ENCODE data around the gene KLHDC7B. TPM values are rescaled to one million over a fixed set of nuclear protein-coding genes. Genes with fewer than 3 reads are reported as not detected.

Gene KLHDC7B
- total and polyA plus RNA-seq, 4 donors = 0.29 to 0.63 TPM; not detected in 2

DNA sequence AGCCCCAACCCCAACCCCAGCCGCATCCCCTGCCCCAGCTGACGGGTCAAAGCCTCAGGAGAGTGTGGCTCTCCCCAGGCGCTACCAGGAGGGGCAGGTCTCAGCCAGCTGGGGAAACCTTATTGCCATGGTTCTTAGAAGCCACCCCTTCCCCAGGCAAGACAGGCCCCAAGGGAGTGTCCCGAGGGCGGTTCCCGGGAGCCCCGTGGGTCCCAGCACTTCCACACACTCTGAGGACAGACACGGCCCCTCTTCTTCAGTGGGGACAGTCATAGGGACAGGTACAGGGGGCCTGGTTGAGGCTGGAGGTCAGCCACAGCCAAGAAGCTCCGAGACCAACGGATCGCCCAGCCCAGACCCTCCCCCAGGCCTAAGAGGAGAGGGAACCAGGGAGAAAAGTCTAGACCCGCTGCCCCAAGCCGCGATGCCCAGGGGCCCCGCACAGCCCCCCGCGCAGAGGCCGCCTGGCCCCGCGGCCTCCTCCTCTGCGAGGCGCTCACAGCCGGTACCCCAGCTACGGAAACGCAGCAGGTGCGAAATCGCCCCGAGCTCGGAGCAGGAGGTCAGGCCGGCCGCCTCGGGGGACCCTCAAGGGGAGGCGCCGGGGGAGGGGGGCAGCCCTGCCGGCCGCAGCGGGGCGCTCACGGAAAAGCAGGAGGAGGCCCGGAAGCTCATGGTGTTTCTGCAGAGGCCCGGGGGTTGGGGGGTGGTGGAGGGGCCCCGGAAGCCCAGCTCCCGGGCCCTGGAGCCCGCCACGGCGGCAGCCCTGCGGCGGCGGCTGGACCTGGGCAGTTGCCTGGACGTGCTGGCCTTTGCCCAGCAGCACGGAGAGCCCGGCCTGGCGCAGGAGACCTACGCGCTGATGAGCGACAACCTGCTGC, 2.6 kb downstream of the KLHDC7B start:
- 4 to 8% methylated on average over 44 to 56 of the region's 56 CpGs for WGBS, 2 donors
- DNase-seq (peak in 1 of 2 donors; percentile 52), ATAC-seq (ENCODE audit: low FRiP score) (no peak)
- H3K27me3 ChIP-seq (ENCODE audit: control insufficient read depth in 1 of 2, insufficient read depth in 2 of 2, low read length in 1 of 2) = no peaks in the 10 kb centered on the region
- H3K36me3 ChIP-seq (ENCODE audit: control insufficient read depth in 1 of 2, insufficient read depth in 2 of 2, low read length in 1 of 2) = no peaks in the 10 kb centered on the region
- no peaks in the 10 kb centered on the region for H3K9me3 ChIP-seq (ENCODE audit: control insufficient read depth, low read length)
- H3K27ac ChIP-seq (ENCODE audit: low read depth in 1 of 2, low read length in 2 of 2) = no peak overlapping the region
- intact Hi-C loops (cut with DNase I) = no loop called here
- no peak overlapping the region for H3K4me3 ChIP-seq (ENCODE audit: low read length in 2 of 2)
- no peaks in the 10 kb centered on the region for H3K4me1 ChIP-seq (ENCODE audit: control insufficient read depth in 1 of 2, insufficient read depth in 2 of 2, low read length in 2 of 2)

GRCh38 chr22:50548921-50549790, 3.5 kb downstream of the KLHDC7B start:
- H3K27ac ChIP-seq (ENCODE audit: low read depth in 1 of 2, low read length in 2 of 2) = no peak overlapping the region
- intact Hi-C loops (cut with DNase I) = no loop called here
- no peaks in the 10 kb centered on the region for H3K9me3 ChIP-seq (ENCODE audit: control insufficient read depth, low read length)
- H3K27me3 ChIP-seq (ENCODE audit: control insufficient read depth in 1 of 2, insufficient read depth in 2 of 2, low read length in 1 of 2) = no peaks in the 10 kb centered on the region
- ATAC-seq (ENCODE audit: low FRiP score) (no peak), DNase-seq (peak in 1 of 2 donors; percentile 42)
- WGBS, 2 donors = 59 to 64% methylated on average over 54 to 68 of the region's 68 CpGs
- no peaks in the 10 kb centered on the region for H3K36me3 ChIP-seq (ENCODE audit: control insufficient read depth in 1 of 2, insufficient read depth in 2 of 2, low read length in 1 of 2)
- no peaks in the 10 kb centered on the region for H3K4me1 ChIP-seq (ENCODE audit: control insufficient read depth in 1 of 2, insufficient read depth in 2 of 2, low read length in 2 of 2)
- no peak overlapping the region for H3K4me3 ChIP-seq (ENCODE audit: low read length in 2 of 2)

- H3K9me3 ChIP-seq (ENCODE audit: control insufficient read depth, low read length) = no peaks in the 10 kb centered on the region
- no peaks in the 10 kb centered on the region for H3K27me3 ChIP-seq (ENCODE audit: control insufficient read depth in 1 of 2, insufficient read depth in 2 of 2, low read length in 1 of 2)
- no peak overlapping the region for H3K27ac ChIP-seq (ENCODE audit: low read depth in 1 of 2, low read length in 2 of 2)
- H3K4me3 ChIP-seq (ENCODE audit: low read length in 2 of 2) = no peak overlapping the region
- no peak for ATAC-seq (ENCODE audit: low FRiP score)
- peak in 1 of 2 donors; percentile 36 for DNase-seq
- intact Hi-C loops (cut with DNase I) = no loop called here
- no peaks in the 10 kb centered on the region for H3K4me1 ChIP-seq (ENCODE audit: control insufficient read depth in 1 of 2, insufficient read depth in 2 of 2, low read length in 2 of 2)
- WGBS, 2 donors = 91% methylated on average over 8 of the region's 8 CpGs
- no peaks in the 10 kb centered on the region for H3K36me3 ChIP-seq (ENCODE audit: control insufficient read depth in 1 of 2, insufficient read depth in 2 of 2, low read length in 1 of 2)
Observed at GRCh38 chr22:50550395-50550794, 4.7 kb downstream of the KLHDC7B start.

DNA sequence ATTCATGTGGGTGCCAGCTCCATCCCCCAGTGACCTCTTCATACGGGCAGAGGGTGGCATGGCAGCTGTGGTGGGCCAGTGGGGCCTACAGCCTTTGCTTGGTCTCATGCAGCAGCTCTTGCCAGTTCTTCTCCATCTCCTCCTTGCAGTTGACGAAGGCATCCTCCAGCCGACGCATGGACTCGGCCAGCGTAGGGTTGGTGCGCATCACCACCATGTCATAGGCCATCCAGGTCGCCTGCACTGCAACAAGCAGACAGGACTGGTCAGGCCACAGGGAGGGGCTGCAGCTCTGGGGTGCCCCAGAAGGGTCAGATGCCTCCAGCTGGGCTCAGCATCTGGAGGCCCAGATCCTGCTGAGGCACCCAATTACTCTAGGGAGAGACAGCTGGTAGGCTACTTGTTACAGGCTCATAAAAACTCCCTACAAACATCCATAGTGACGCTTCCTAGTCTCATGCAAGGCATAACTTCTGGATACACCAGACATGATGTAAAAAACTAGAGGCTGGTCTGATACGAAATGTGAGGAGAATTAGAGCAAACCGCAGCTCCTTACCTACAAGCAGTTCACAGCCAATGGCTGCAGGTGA, 5.6 kb downstream of the KLHDC7B start:
- H3K9me3 ChIP-seq (ENCODE audit: control insufficient read depth, low read length) = no peaks in the 10 kb centered on the region
- no peaks in the 10 kb centered on the region for H3K27me3 ChIP-seq (ENCODE audit: control insufficient read depth in 1 of 2, insufficient read depth in 2 of 2, low read length in 1 of 2)
- ATAC-seq (ENCODE audit: low FRiP score) (no peak), DNase-seq (peak in 1 of 2 donors; percentile 21)
- no peak overlapping the region for H3K27ac ChIP-seq (ENCODE audit: low read depth in 1 of 2, low read length in 2 of 2)
- no peaks in the 10 kb centered on the region for H3K36me3 ChIP-seq (ENCODE audit: control insufficient read depth in 1 of 2, insufficient read depth in 2 of 2, low read length in 1 of 2)
- intact Hi-C loops (cut with DNase I) = no loop called here
- no peak overlapping the region for H3K4me3 ChIP-seq (ENCODE audit: low read length in 2 of 2)
- no peaks in the 10 kb centered on the region for H3K4me1 ChIP-seq (ENCODE audit: control insufficient read depth in 1 of 2, insufficient read depth in 2 of 2, low read length in 2 of 2)
- WGBS, 2 donors = 94 to 96% methylated on average over 11 of the region's 11 CpGs

- Histone ChIP-seq H3K27me3 (ENCODE audit: control insufficient read depth in 1 of 2, insufficient read depth in 2 of 2, low read length in 1 of 2) (no peaks in the 10 kb centered on the region), H3K27ac (ENCODE audit: low read depth in 1 of 2, low read length in 2 of 2) (no peak overlapping the region), H3K4me1 (ENCODE audit: control insufficient read depth in 1 of 2, insufficient read depth in 2 of 2, low read length in 2 of 2) (no peaks in the 10 kb centered on the region), H3K36me3 (ENCODE audit: control insufficient read depth in 1 of 2, insufficient read depth in 2 of 2, low read length in 1 of 2) (no peaks in the 10 kb centered on the region), H3K4me3 (ENCODE audit: low read length in 2 of 2) (no peak overlapping the region), H3K9me3 (ENCODE audit: control insufficient read depth, low read length) (no peaks in the 10 kb centered on the region)
- intact Hi-C loops (cut with DNase I) = no loop called here
- WGBS, 2 donors = 76 to 78% methylated on average over 8 of the region's 8 CpGs
- ATAC-seq (ENCODE audit: low FRiP score) (no peak), DNase-seq (peak in 1 of 2 donors; percentile 6)
Observed at GRCh38 chr22:50553310-50553709, 7.6 kb downstream of the KLHDC7B start.

DNA sequence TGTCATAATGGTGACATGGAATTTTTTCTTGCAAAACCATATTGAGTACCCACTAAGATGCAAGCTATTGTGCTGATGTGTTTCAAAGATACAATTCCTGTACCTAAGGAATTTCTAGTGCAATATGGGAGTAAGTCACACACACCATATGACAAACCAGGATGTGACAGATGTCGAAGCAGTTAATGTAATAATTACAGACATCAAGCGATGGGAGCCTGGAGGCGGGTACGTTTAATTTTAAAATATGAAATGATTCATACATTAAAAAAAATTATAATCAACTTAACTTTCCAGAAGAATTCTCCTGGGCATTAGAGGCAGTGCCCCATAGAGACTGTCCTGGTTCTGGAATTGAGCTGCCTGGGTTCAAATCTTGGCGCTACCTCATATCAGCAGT, 11.0 kb downstream of the KLHDC7B start:
- WGBS, 2 donors = 72 to 74% methylated on average over 5 of the region's 5 CpGs
- H3K36me3 ChIP-seq (ENCODE audit: control insufficient read depth in 1 of 2, insufficient read depth in 2 of 2, low read length in 1 of 2) = no peaks in the 10 kb centered on the region
- DNase-seq (no peak), ATAC-seq (ENCODE audit: low FRiP score) (no peak)
- no peaks in the 10 kb centered on the region for H3K27me3 ChIP-seq (ENCODE audit: control insufficient read depth in 1 of 2, insufficient read depth in 2 of 2, low read length in 1 of 2)
- intact Hi-C loops (cut with DNase I) = no loop called here
- H3K4me3 ChIP-seq (ENCODE audit: low read length in 2 of 2) = no peak overlapping the region
- no peaks in the 10 kb centered on the region for H3K9me3 ChIP-seq (ENCODE audit: control insufficient read depth, low read length)
- H3K27ac ChIP-seq (ENCODE audit: low read depth in 1 of 2, low read length in 2 of 2) = no peak overlapping the region
- no peaks in the 10 kb centered on the region for H3K4me1 ChIP-seq (ENCODE audit: control insufficient read depth in 1 of 2, insufficient read depth in 2 of 2, low read length in 2 of 2)

DNA sequence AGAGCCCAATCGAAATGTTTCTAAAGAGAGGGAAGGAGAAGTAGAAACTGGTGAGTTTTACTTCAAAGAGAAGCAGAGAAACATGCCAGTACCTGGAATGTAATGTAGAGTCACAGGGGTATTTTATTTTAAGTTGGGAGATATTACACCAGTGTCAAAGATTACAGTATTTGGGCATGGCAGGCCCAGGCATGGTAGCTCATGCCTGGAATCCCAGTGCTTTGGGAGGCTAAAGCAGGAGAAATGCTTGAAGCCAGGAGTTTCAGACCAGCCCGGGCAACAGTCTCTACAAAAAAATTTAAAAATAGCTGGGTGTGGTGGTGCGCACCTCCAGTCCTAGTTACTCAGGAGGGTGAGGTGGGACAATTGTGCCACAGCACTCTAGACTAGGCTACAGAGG, 14.3 kb downstream of the KLHDC7B start:
- no peak for ATAC-seq (ENCODE audit: low FRiP score)
- no peaks in the 10 kb centered on the region for H3K9me3 ChIP-seq (ENCODE audit: control insufficient read depth, low read length)
- intact Hi-C loops (cut with DNase I) = loop anchor here in 1 of 2 donors (5.0 kb wide), 2 partner anchors 33 to 53 kb away; partner anchors contain the start of genes LMF2, NCAPH2 and SCO2
- H3K27ac ChIP-seq (ENCODE audit: low read depth in 1 of 2, low read length in 2 of 2) = no peak overlapping the region
- no peaks in the 10 kb centered on the region for H3K4me1 ChIP-seq (ENCODE audit: control insufficient read depth in 1 of 2, insufficient read depth in 2 of 2, low read length in 2 of 2)
- DNase-seq = peak in 1 of 2 donors; percentile 8
- H3K36me3 ChIP-seq (ENCODE audit: control insufficient read depth in 1 of 2, insufficient read depth in 2 of 2, low read length in 1 of 2) = no peaks in the 10 kb centered on the region
- H3K27me3 ChIP-seq (ENCODE audit: control insufficient read depth in 1 of 2, insufficient read depth in 2 of 2, low read length in 1 of 2) = no peaks in the 10 kb centered on the region
- no peak overlapping the region for H3K4me3 ChIP-seq (ENCODE audit: low read length in 2 of 2)
- WGBS, 2 donors = 80 to 81% methylated on average over 3 of the region's 3 CpGs
